ENCODE measurements around the gene C17orf107.

GRCh38 chr17:4901108-4901647 is 1.8 kb downstream of the C17orf107 start:
- TF ChIP-seq ZNF384 (IDR thresholded peaks at IDR 0.05): no peak
- no peak for TF ChIP-seq TARDBP (IDR thresholded peaks at IDR 0.05)
- no peak for TF ChIP-seq BHLHE40 (IDR thresholded peaks at IDR 0.05; ENCODE audit: borderline replicate concordance)
- TF ChIP-seq ARNT (IDR thresholded peaks at IDR 0.05): no peak
- TF ChIP-seq SUZ12 (IDR thresholded peaks at IDR 0.05): no peak

Data from HEK293T (cell line).